Nephron (organoid): ENCODE measurements around the gene THAP12.
A peak's percentile ranks its signal among the peaks of the same experiment; 100 is the strongest.
"Not testable (repeated sequence)": the region's sequence is repeated elsewhere in the genome, so short reads cannot be mapped to it uniquely, and the experiment has no call there.

Source experiments
- H3K27ac Mint-ChIP-seq, 3 experiments: 2 replicates each; pipeline ENCODE4 v1.8.0; 2020; ENCODE audit warnings: mixed read lengths in 3 of 3, mild to moderate bottlenecking in 2 of 3, moderate library complexity in 1 of 3
- H3K27me3 Mint-ChIP-seq: 2 replicates; pipeline ENCODE4 v1.8.0; 2021; ENCODE audit warnings: low read depth, mild to moderate bottlenecking, moderate library complexity, mixed read lengths
- H3K36me3 Mint-ChIP-seq: 2 replicates; pipeline ENCODE4 v1.8.0; 2020; ENCODE audit warnings: low read depth, mixed read lengths
- H3K4me1 Mint-ChIP-seq: 2 replicates; pipeline ENCODE4 v1.8.0; 2020; ENCODE audit warnings: mixed read lengths
- H3K4me3 Mint-ChIP-seq, 3 experiments: 2 replicates each; pipeline ENCODE4 v1.8.0; 2020; ENCODE audit warnings: mild to moderate bottlenecking in 3 of 3, mixed read lengths in 3 of 3, moderate library complexity in 2 of 3
- H3K9me3 Mint-ChIP-seq: 2 replicates; pipeline ENCODE4 v1.8.0; 2020; ENCODE audit warnings: mixed read lengths
- CTCF ChIP-seq, 3 experiments: fragments of 200-600 bp; sonication (generic); IDR thresholded peaks; one replicate each; pipeline ENCODE4 v1.5.0; 2021; ENCODE audit warnings: antibody characterized with exemption in 3 of 3; ENCODE audit not compliant: unreplicated experiment in 3 of 3

Gene THAP12

GRCh38 chr11:76322942-76323341 is 58.0 kb downstream of the THAP12 start:
- TF ChIP-seq CTCF (IDR thresholded peaks at IDR 0.05; ENCODE audit: unreplicated experiment in 3 of 3) = no peak
- Mint-ChIP-seq H3K36me3 (no peaks in the 10 kb centered on the region), H3K9me3 (no peaks in the 10 kb centered on the region), H3K27me3 (peaks cover 62% of the 10 kb centered on the region), H3K4me3 (peak overlapping the region in 1 of 3 experiments; percentile 27), H3K4me1 (peaks cover 6% of the 10 kb centered on the region), H3K27ac (no peak overlapping the region)

- H3K4me3 Mint-ChIP-seq = peak overlapping the region in 2 of 3 experiments; percentile 27 to 35
- no peaks in the 10 kb centered on the region for H3K9me3 Mint-ChIP-seq
- H3K27me3 Mint-ChIP-seq = peaks cover 66% of the 10 kb centered on the region
- no peak overlapping the region for H3K27ac Mint-ChIP-seq
- peaks cover 6% of the 10 kb centered on the region for H3K4me1 Mint-ChIP-seq
- H3K36me3 Mint-ChIP-seq = no peaks in the 10 kb centered on the region
- no peak for TF ChIP-seq CTCF (IDR thresholded peaks at IDR 0.05; ENCODE audit: unreplicated experiment in 3 of 3)
Observed at GRCh38 chr11:76322540-76322939, 58.4 kb downstream of the THAP12 start.

DNA sequence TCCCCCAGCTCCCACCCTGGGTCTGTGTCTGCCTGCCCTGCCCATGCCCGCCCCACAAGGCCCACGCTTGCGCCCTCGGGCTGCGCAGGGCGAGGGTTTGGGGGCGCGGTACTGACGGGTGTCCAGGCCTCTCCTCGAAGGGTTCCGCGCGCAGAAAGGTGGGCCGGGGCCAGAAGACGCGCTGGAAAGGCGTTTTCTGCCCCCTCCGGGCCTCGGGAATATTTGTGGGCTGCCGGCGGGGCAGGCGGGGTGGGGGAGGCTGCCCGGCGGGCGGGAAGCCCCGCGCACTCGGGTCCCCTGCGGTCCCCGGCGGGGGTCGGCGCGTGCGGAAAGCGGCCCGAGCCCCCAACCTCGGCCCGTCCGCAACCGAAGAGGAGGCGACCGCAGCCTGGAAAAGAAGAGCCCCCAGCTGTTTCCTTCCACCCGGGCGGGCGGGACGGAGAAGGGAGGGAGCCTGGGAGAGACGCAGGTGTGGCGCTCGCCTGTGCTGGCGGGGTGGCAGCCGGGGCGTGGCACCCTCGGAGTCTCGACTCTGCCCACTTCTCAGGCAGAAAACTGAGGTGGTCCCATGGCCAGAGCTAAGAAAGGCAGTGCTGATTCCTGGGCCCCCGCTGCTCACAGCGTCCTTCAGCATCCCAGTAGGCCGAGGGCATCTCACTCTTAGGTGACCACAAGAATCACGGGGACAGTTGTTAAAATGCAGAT is 59.0 kb downstream of the THAP12 start:
- Mint-ChIP-seq H3K4me3 (peak overlapping the region in 2 of 3 experiments; percentile 36 to 44), H3K36me3 (no peaks in the 10 kb centered on the region), H3K27ac (no peak overlapping the region), H3K27me3 (peaks cover 70% of the 10 kb centered on the region), H3K4me1 (peaks cover under 1% of the 10 kb centered on the region), H3K9me3 (no peaks in the 10 kb centered on the region)
- no peak for TF ChIP-seq CTCF (IDR thresholded peaks at IDR 0.05; ENCODE audit: unreplicated experiment in 3 of 3)

DNA sequence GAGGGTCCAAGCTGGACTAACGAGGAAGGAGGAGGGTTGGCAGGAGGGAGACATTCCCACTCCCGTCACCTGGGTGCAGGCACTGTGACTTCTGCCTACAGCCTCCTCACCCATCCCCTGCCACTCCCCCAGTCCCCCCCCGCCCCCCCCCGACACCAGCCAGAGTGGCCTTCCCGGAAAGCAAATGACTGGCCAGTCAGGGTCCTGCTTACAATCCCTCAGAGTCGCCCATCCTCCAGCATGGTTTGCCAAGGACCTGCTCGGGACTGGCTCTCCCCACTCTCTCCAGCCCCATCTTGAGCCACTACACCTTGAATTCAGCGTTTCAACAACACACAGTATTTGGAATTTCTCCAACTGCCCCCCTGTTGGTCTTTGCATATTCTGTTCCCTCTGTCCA is 59.6 kb downstream of the THAP12 start:
- H3K27ac Mint-ChIP-seq = no peak overlapping the region
- peaks cover 70% of the 10 kb centered on the region for H3K27me3 Mint-ChIP-seq
- no peaks in the 10 kb centered on the region for H3K9me3 Mint-ChIP-seq
- H3K4me1 Mint-ChIP-seq = no peaks in the 10 kb centered on the region
- H3K36me3 Mint-ChIP-seq = no peaks in the 10 kb centered on the region
- peak overlapping the region in 2 of 3 experiments; percentile 54 to 67 for H3K4me3 Mint-ChIP-seq
- no peak for TF ChIP-seq CTCF (IDR thresholded peaks at IDR 0.05; ENCODE audit: unreplicated experiment in 3 of 3)

GRCh38 chr11:76320929-76321328 is 60.0 kb downstream of the THAP12 start:
- Mint-ChIP-seq H3K4me1 (no peaks in the 10 kb centered on the region), H3K36me3 (no peaks in the 10 kb centered on the region), H3K9me3 (no peaks in the 10 kb centered on the region), H3K4me3 (peak overlapping the region; percentile 17 to 67 (median 54)), H3K27me3 (peaks cover 72% of the 10 kb centered on the region), H3K27ac (no peak overlapping the region)
- no peak for TF ChIP-seq CTCF (IDR thresholded peaks at IDR 0.05; ENCODE audit: unreplicated experiment in 3 of 3)

GRCh38 chr11:76319798-76320197 is 61.1 kb downstream of the THAP12 start:
- H3K9me3 Mint-ChIP-seq, H3K36me3 Mint-ChIP-seq, H3K4me1 Mint-ChIP-seq, H3K4me3 Mint-ChIP-seq, H3K27ac Mint-ChIP-seq: not testable (repeated sequence)
- peaks cover 79% of the 10 kb centered on the region for H3K27me3 Mint-ChIP-seq
